GM23338 (cell line): ENCODE measurements around the gene DMRT3. TPM values are rescaled to one million over a fixed set of nuclear protein-coding genes. Genes with fewer than 3 reads are reported as not detected.

Experiments
- ATAC-seq: fragments of 200-7000 bp; cut with Tn5 transposase; 3 replicates; pipeline ENCODE4 v1.9.1; 2020
- DNase-seq: peaks from one replicate; pipeline ENCODE4 v3.0.0-alpha.2; 2015; ENCODE audit warnings: low spot score
- H2AFZ ChIP-seq: fragments of 200-600 bp; sonication (generic); 2 replicates; pipeline ENCODE4 v1.8.0; 2016; ENCODE audit warnings: antibody characterized with exemption, mild to moderate bottlenecking, moderate library complexity
- H3F3A ChIP-seq: fragments of 200-600 bp; sonication (generic); replicated peaks from 2 replicates; pipeline ENCODE4 v1.8.0; 2017; ENCODE audit warnings: antibody characterized with exemption, mixed run types, low read depth
- H3K27ac ChIP-seq: fragments of 200-600 bp; sonication (generic); 2 replicates; pipeline ENCODE4 v1.6.1; 2016; ENCODE audit warnings: low read depth
- H3K27me3 ChIP-seq: fragments of 200-600 bp; sonication (generic); 2 replicates; pipeline ENCODE4 v1.8.0; 2016; ENCODE audit warnings: mild to moderate bottlenecking, mixed run types, moderate library complexity; ENCODE audit not compliant: insufficient read depth
- H3K36me3 ChIP-seq: fragments of 200-600 bp; sonication (generic); 2 replicates; pipeline ENCODE4 v1.8.0; 2016; ENCODE audit warnings: mild to moderate bottlenecking; ENCODE audit not compliant: insufficient read depth
- H3K4me1 ChIP-seq: fragments of 200-600 bp; sonication (generic); 2 replicates; pipeline ENCODE4 v1.8.0; 2016; ENCODE audit warnings: mild to moderate bottlenecking, moderate library complexity; ENCODE audit not compliant: insufficient read depth
- H3K4me2 ChIP-seq: fragments of 200-600 bp; sonication (generic); 2 replicates; pipeline ENCODE4 v1.7.1; 2017; ENCODE audit warnings: mixed run types
- H3K4me3 ChIP-seq: fragments of 200-600 bp; sonication (generic); 2 replicates; pipeline ENCODE4 v1.6.1; 2016; ENCODE audit warnings: mixed run types
- H3K79me2 ChIP-seq: fragments of 200-600 bp; sonication (generic); replicated peaks from 2 replicates; pipeline ENCODE4 v1.8.0; 2017; ENCODE audit warnings: mild to moderate bottlenecking; ENCODE audit not compliant: insufficient read depth
- H3K9me2 ChIP-seq: fragments of 200-600 bp; sonication (generic); 2 replicates; pipeline ENCODE4 v1.8.0; 2017; ENCODE audit not compliant: insufficient read depth
- H4K20me1 ChIP-seq: fragments of 200-600 bp; sonication (generic); replicated peaks from 2 replicates; pipeline ENCODE4 v1.8.0; 2017; ENCODE audit warnings: mild to moderate bottlenecking; ENCODE audit not compliant: insufficient read depth
- H3K27ac Mint-ChIP-seq: 2 replicates; pipeline ENCODE4 v1.8.0; 2020; ENCODE audit warnings: inconsistent platforms, mild to moderate bottlenecking, moderate library complexity, mixed read lengths
- H3K27me3 Mint-ChIP-seq: 3 replicates; pipeline ENCODE4 v1.8.0; 2022; ENCODE audit warnings: low read depth, mild to moderate bottlenecking, moderate library complexity, mixed read lengths, inconsistent platforms; ENCODE audit not compliant: insufficient read depth, poor library complexity
- H3K36me3 Mint-ChIP-seq: 3 replicates; pipeline ENCODE4 v1.8.0; 2021; ENCODE audit warnings: low read depth, mild to moderate bottlenecking, inconsistent platforms, moderate library complexity, mixed read lengths
- H3K4me1 Mint-ChIP-seq: 3 replicates; pipeline ENCODE4 v1.8.0; 2020; ENCODE audit warnings: mild to moderate bottlenecking, inconsistent platforms, mixed read lengths
- H3K4me3 Mint-ChIP-seq: 3 replicates; pipeline ENCODE4 v1.8.0; 2021; ENCODE audit warnings: moderate library complexity, mild to moderate bottlenecking, inconsistent platforms, mixed read lengths
- H3K9me3 Mint-ChIP-seq: 3 replicates; pipeline ENCODE4 v1.8.0; 2020; ENCODE audit warnings: moderate library complexity, mild to moderate bottlenecking, inconsistent platforms, mixed read lengths
- CREB1 ChIP-seq: fragments of 250-450 bp; sonication (Bioruptor Pico); IDR thresholded peaks from 2 replicates; pipeline ENCODE4 v1.5.0; 2020; ENCODE audit warnings: low read depth, mild to moderate bottlenecking, moderate library complexity
- CTCF ChIP-seq, 2 experiments: fragments of 200-600 bp in 1 of 2; sonication (generic) in 1 of 2; conservative IDR thresholded peaks; 2 replicates each; pipeline versions ENCODE4 v1.5.1 to v1.6.1; 2016 to 2017; ENCODE audit warnings: antibody characterized with exemption in 2 of 2, low read depth in 2 of 2, mild to moderate bottlenecking in 2 of 2, moderate library complexity in 1 of 2
- ETS1 ChIP-seq: IDR thresholded peaks from 2 replicates; pipeline ENCODE4 v1.6.1; 2016; ENCODE audit warnings: antibody characterized with exemption
- EZH2 ChIP-seq: fragments of 200-600 bp; sonication (generic); IDR thresholded peaks from one replicate; pipeline ENCODE4 v1.8.0; 2017; ENCODE audit warnings: antibody characterized with exemption, mild to moderate bottlenecking, low read depth; ENCODE audit not compliant: unreplicated experiment
- EZH2phosphoT487 ChIP-seq: fragments of 200-600 bp; sonication (generic); IDR thresholded peaks from one replicate; pipeline ENCODE4 v1.8.1; 2018; ENCODE audit warnings: antibody characterized with exemption; ENCODE audit not compliant: unreplicated experiment
- JUNB ChIP-seq: IDR thresholded peaks from one replicate; pipeline ENCODE4 v1.6.1; 2016; ENCODE audit warnings: antibody characterized with exemption; ENCODE audit not compliant: unreplicated experiment
- NANOG ChIP-seq: IDR thresholded peaks from 2 replicates; pipeline ENCODE4 v1.6.1; 2016; ENCODE audit warnings: antibody characterized with exemption, borderline replicate concordance
- POLR2AphosphoS5 ChIP-seq: IDR thresholded peaks from 2 replicates; pipeline ENCODE4 v1.6.1; 2016; ENCODE audit warnings: antibody characterized with exemption, low read depth
- REST ChIP-seq: IDR thresholded peaks from one replicate; pipeline ENCODE4 v1.6.1; 2018; ENCODE audit warnings: antibody characterized with exemption; ENCODE audit not compliant: unreplicated experiment
- STAT1 ChIP-seq: IDR thresholded peaks from one replicate; pipeline ENCODE4 v1.6.1; 2016; ENCODE audit warnings: antibody characterized with exemption; ENCODE audit not compliant: unreplicated experiment
- ZNF114 ChIP-seq: fragments of 250-450 bp; sonication (Bioruptor Pico); IDR thresholded peaks from 2 replicates; pipeline ENCODE4 v1.5.0; 2020; ENCODE audit warnings: mild to moderate bottlenecking, moderate library complexity
- ZNF331 ChIP-seq: fragments of 250-450 bp; sonication (Bioruptor Pico); IDR thresholded peaks from 2 replicates; pipeline ENCODE4 v1.5.0; 2020; ENCODE audit warnings: low read depth, mild to moderate bottlenecking, moderate library complexity
- ZNF462 ChIP-seq: fragments of 250-450 bp; sonication (Bioruptor Pico); IDR thresholded peaks from 2 replicates; pipeline ENCODE4 v1.5.0; 2020; ENCODE audit warnings: mild to moderate bottlenecking, moderate library complexity
- polyA plus RNA-seq: library from polyadenylated mRNA; unstranded; fragments of >200 nt; fragmentation: Nextera tagmentation; extraction: Ambion mirVana; gene quantifications from 2 replicates; pipeline ENCODE4 v1.2.1, GENCODE V29; 2016
- total RNA-seq: library from RNA; depleted of rRNA; stranded (reverse); fragments of >200 nt; shearing (Covaris generic); gene quantifications from 2 replicates; pipeline ENCODE4 v1.2.3, GENCODE V29; 2014

Gene DMRT3
- total and polyA plus RNA-seq, 2 experiments from 2014 or later = not detected

- no peak overlapping the region for H3K4me2 ChIP-seq
- no peak overlapping the region for H3K4me3 ChIP-seq
- TF ChIP-seq CREB1 (CRISPR knock-in tag) (no peak), ZNF114 (CRISPR knock-in tag) (no peak), NANOG (no peak), POLR2AphosphoS5 (no peak), STAT1 (no peak), JUNB (no peak), EZH2phosphoT487 (no peak), ZNF331 (CRISPR knock-in tag) (no peak), EZH2 (no peak), CTCF (conservative IDR thresholded peaks at IDR 0.05; ENCODE audit: low read depth in 2 of 2) (no peak), ZNF462 (CRISPR knock-in tag) (no peak), ETS1 (no peak), REST (no peak)
- Mint-ChIP-seq H3K4me3 (no peak overlapping the region), H3K9me3 (peaks cover 26% of the 10 kb centered on the region), H3K36me3 (no peaks in the 10 kb centered on the region), H3K27me3 (peaks cover 3% of the 10 kb centered on the region), H3K27ac (no peak overlapping the region), H3K4me1 (no peaks in the 10 kb centered on the region)
- H3K27me3 ChIP-seq = no peaks in the 10 kb centered on the region
- H3K27ac ChIP-seq = no peak overlapping the region
- 0 out of 2 replicates have a peak, but pooled peaks cover 4% of the 10 kb centered on the region for H3K9me2 ChIP-seq
- H2AFZ ChIP-seq = no peak overlapping the region
- H3K36me3 ChIP-seq = 0 out of 2 replicates have a peak, but pooled peaks cover 5% of the 10 kb centered on the region
- no peaks in the 10 kb centered on the region for H3K4me1 ChIP-seq
- no peaks in the 10 kb centered on the region for H3K79me2 ChIP-seq
- no peaks in the 10 kb centered on the region for H3F3A ChIP-seq
- ATAC-seq (no peak), DNase-seq (no peak)
- no peaks in the 10 kb centered on the region; the same call in 1 of the 2 replicates for H4K20me1 ChIP-seq
Observed at GRCh38 chr9:935348-935965, 41.0 kb upstream of the DMRT3 start.
